Right lobe of liver (tissue), 6 donors: ENCODE results near the gene CERS5. TPM values are rescaled to one million over a fixed set of nuclear protein-coding genes. Genes with fewer than 3 reads are reported as not detected.
A peak's percentile ranks its signal among the peaks of the same experiment; 100 is the strongest.

Experiments used
- ATAC-seq, 4 donors: fragments of 200-7000 bp; cut with Tn5 transposase; one replicate each; pipeline ENCODE4 v1.9.1; 2020; ENCODE audit warnings: mild to moderate bottlenecking in 4 of 4, moderate library complexity in 4 of 4
- DNase-seq, 3 donors: peaks; one replicate each; pipeline ENCODE4 v3.0.0-alpha.2; 2020
- H3K27ac ChIP-seq, 3 donors: fragments of 200-600 bp; one replicate each; pipeline ENCODE4 v1.8.0; 2022
- H3K27me3 ChIP-seq, 2 donors: fragments of 200-600 bp; one replicate each; pipeline ENCODE4 v1.8.0; 2022
- H3K36me3 ChIP-seq, 4 donors: fragments of 200-600 bp; sonication (generic) in 1 of 4; one replicate each; pipeline versions ENCODE4 v1.5.1 to v1.8.0; 2017 to 2022; ENCODE audit warnings: control low read depth in 1 of 4
- H3K4me1 ChIP-seq, 4 donors: fragments of 200-600 bp; sonication (generic) in 1 of 4; one replicate each; pipeline versions ENCODE4 v1.5.1 to v1.8.0; 2017 to 2022; ENCODE audit warnings: control low read depth in 1 of 4
- H3K4me3 ChIP-seq, 3 donors: fragments of 200-600 bp; one replicate each; pipeline ENCODE4 v1.8.0; 2022
- H3K9me3 ChIP-seq, 4 donors: fragments of 200-600 bp; sonication (generic) in 1 of 4; one replicate each; pipeline versions ENCODE4 v1.5.1 to v1.8.0; 2017 to 2022; ENCODE audit warnings: control low read depth in 1 of 4
- CTCF ChIP-seq, 4 donors: fragments of 200-600 bp in 3 of 4; fragments of 450-650 bp in 1 of 4; IDR thresholded peaks; one replicate each; pipeline versions ENCODE4 v1.5.1 to v1.8.0; 2016 to 2022; ENCODE audit warnings: antibody characterized with exemption in 4 of 4, mild to moderate bottlenecking in 2 of 4
- POLR2A ChIP-seq: fragments of 450-650 bp; IDR thresholded peaks from one replicate; pipeline ENCODE4 v1.6.1; 2017; ENCODE audit warnings: antibody characterized with exemption, mild to moderate bottlenecking
- WGBS: methylation state at CpG from one replicate; pipeline ENCODE4 v1.1.6; 2018; ENCODE audit warnings: low coverage, low lambda C conversion rate; ENCODE audit not compliant: insufficient coverage; ENCODE audit errors: missing lambda C conversion rate; 5-methylcytosine and 5-hydroxymethylcytosine counted together
- intact Hi-C, 2 donors: fragments of 100-400 bp; cut with DNase I; formaldehyde crosslinking; loops; one replicate each; pipeline versions ENCODE4 v1.11.2 to v1.14.1; 2022
- total RNA-seq, 6 experiments: library from RNA; depleted of rRNA in 2 of 6; stranded (reverse); fragments of >200 nt in 2 of 6; fragmentation: NEBNext Ultra II Directional in 3 of 6; extraction: Animal tissue kit (Norgen Biotek cat#: 25700) in 3 of 6; gene quantifications; one replicate each; pipeline versions ENCODE4 v1.1.0 to v1.2.4, GENCODE V29; 2016 to 2023
- donor health status: DM: no; HTN: yes; CAD: no.
- donor health status: DM: no; HTN: no; CAD: no.
- donor health status: DM: no; HTN: no; CAD: no.
- donor health status: DM: no; HTN: yes; CAD: no.
- donor health status: DM: no; HTN: yes; CAD: no.

Gene CERS5
- total RNA-seq, 6 experiments from 2014 or later = 5.0 to 12.0 (median 8.0) TPM

GRCh38 chr12:50101663-50102062, 65.5 kb downstream of the CERS5 start:
- ATAC-seq (peak; percentile 7 to 37 (median 27)), DNase-seq (no peak)
- intact Hi-C loops = no loop called here
- peak; percentile 45 to 60 (median 50) for TF ChIP-seq CTCF (IDR thresholded peaks at IDR 0.05)
- no peak for TF ChIP-seq POLR2A
- no peaks in the 10 kb centered on the region for H3K27me3 ChIP-seq
- peak overlapping the region in 2 of 3 donors; percentile 87 to 90 for H3K27ac ChIP-seq
- H3K9me3 ChIP-seq = no peaks in the 10 kb centered on the region
- H3K36me3 ChIP-seq = peaks cover 0 to 34% (median 19%) of the 10 kb centered on the region in 4 donors
- no peak overlapping the region for H3K4me3 ChIP-seq
- H3K4me1 ChIP-seq = peaks cover 0 to 37% (median 15%) of the 10 kb centered on the region in 4 donors
- WGBS = 30% methylated on average over 3 of the region's 3 CpGs

GRCh38 chr12:50100561-50100960, 66.6 kb downstream of the CERS5 start:
- 94% methylated on average over 2 of the region's 3 CpGs for WGBS
- Histone ChIP-seq H3K4me1 (peaks cover 0 to 27% (median 12%) of the 10 kb centered on the region in 4 donors), H3K27ac (no peak overlapping the region), H3K4me3 (no peak overlapping the region), H3K27me3 (no peaks in the 10 kb centered on the region), H3K9me3 (no peaks in the 10 kb centered on the region), H3K36me3 (peaks cover 0 to 42% (median 28%) of the 10 kb centered on the region in 4 donors)
- DNase-seq = no peak
- no peak for ATAC-seq
- TF ChIP-seq CTCF (IDR thresholded peaks at IDR 0.05) = no peak
- intact Hi-C loops = no loop called here

GRCh38 chr12:50099302-50100008, 67.7 kb downstream of the CERS5 start:
- intact Hi-C loops = no loop called here
- no peaks in the 10 kb centered on the region for H3K9me3 ChIP-seq
- DNase-seq (peak in 1 of 3 donors; percentile 7), ATAC-seq (no peak)
- no peak overlapping the region for H3K27ac ChIP-seq
- WGBS = 85% methylated on average over 5 of the region's 5 CpGs
- TF ChIP-seq CTCF (IDR thresholded peaks at IDR 0.05) (no peak), POLR2A (no peak)
- H3K36me3 ChIP-seq = peaks cover 5 to 54% (median 37%) of the 10 kb centered on the region in 4 donors
- H3K27me3 ChIP-seq = no peaks in the 10 kb centered on the region
- no peak overlapping the region for H3K4me3 ChIP-seq
- peaks cover 0 to 22% (median 9%) of the 10 kb centered on the region in 4 donors for H3K4me1 ChIP-seq

GRCh38 chr12:50097952-50098351, 69.2 kb downstream of the CERS5 start:
- Histone ChIP-seq H3K27me3 (no peaks in the 10 kb centered on the region), H3K4me1 (peaks cover 0 to 14% (median 6%) of the 10 kb centered on the region in 4 donors), H3K27ac (no peak overlapping the region), H3K4me3 (no peak overlapping the region), H3K9me3 (no peaks in the 10 kb centered on the region), H3K36me3 (peaks cover 5 to 68% (median 42%) of the 10 kb centered on the region in 4 donors)
- DNase-seq (no peak), ATAC-seq (no peak)
- intact Hi-C loops = no loop called here
- WGBS = 92% methylated on average over 3 of the region's 6 CpGs
- no peak for TF ChIP-seq POLR2A
- no peak for TF ChIP-seq CTCF (IDR thresholded peaks at IDR 0.05)
